HG03108 (cell line): ENCODE measurements around the gene STX19.
"Not testable (repeated sequence)": the region's sequence is repeated elsewhere in the genome, so short reads cannot be mapped to it uniquely, and the experiment has no call there.

ENCODE experiments used
- ATAC-seq: cut with Tn5 transposase; IDR thresholded peaks from one replicate; pipeline ENCODE4 v1.9.1; 2021; ENCODE audit warnings: moderate library complexity; ENCODE audit not compliant: unreplicated experiment

STX19 gene, protein sequence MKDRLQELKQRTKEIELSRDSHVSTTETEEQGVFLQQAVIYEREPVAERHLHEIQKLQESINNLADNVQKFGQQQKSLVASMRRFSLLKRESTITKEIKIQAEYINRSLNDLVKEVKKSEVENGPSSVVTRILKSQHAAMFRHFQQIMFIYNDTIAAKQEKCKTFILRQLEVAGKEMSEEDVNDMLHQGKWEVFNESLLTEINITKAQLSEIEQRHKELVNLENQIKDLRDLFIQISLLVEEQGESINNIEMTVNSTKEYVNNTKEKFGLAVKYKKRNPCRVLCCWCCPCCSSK

DNA sequence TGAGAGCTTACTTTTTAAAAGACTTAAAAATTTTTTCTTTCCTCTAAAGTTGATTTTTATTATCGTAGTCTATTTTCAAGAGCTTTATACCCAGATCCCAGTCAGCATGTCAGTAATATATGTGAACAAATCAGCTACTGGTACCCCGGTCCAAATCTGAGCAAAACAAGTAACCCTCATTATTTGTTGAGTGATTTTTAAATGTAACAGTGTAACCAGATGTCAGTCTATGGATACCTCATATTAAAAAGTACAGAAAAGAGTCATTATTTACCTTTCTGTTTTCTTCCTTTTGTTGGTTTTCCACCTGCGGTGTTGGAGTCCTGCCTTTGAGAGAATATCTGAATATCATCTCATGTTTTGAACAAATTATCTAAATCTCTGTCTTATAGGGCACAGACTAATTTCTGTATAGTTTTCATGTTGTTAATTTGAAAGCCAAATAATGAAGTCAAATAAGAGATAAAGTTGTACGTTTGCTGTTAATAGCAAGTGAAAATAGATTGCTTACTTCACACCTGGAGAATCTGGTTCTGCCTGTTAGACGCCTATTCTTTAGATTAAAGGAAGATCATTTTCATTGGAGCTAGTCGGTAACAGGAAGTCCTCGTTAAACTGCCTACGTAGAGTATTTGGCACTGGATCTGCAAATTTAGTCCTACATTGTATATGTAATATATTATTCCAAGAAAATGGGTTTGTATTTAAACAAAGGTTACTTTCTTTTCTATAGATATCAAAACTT is at the start of gene STX19:
Gene STX19 (minus strand): TSS at position 505 of the 745 bp plus-strand sequence. CDS start 13,328 bp downstream, outside the sequence.
- ATAC-seq, result no peak

DNA sequence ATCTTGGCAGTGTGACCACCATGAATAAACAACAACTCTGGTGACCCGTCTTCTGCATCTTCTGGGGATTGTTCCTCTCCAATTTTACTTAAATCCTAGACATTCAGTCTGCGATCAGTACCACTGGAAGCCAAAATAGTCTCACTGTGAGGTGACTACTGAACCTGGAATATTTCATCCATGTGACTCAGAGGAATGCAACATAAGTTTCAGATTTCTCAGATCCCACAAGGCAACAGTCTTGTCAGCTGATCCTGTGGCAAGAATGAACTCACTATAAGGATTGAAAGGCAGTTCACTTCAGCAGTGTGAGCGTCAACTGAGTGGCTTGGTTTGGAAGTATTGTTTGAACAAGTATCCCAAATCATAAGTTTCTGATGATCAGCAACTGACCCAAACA is 47.7 kb upstream of the STX19 start:
- no peak for ATAC-seq

DNA sequence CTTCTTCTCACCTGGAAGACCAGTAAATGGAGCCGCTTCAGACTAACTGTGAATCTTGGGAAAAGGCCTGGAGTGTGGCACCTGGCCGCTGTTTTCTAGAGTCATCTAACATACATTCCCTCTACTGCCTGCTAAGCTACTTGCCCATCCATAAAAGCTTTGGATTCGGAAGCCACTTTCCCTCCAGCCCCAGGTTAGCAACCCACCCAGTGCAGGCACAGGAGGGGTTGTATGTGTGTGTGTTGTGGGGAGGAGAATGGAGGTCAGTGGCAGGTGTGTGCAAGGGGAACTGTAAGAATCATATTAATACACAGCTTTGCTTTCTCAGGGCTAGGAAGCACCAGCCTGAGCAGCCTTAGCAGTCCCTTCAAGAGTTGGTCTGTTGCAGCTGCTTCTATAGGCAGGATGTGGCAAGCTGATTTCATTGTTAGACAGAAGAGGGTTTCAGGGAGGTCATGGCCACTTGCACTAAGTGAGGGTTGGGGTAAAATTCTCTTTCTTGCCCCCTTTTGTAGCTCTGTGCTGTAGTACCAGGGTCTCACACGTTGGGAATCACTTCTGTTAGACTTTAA is 43.4 kb upstream of the STX19 start:
- peak; percentile 89 for ATAC-seq

DNA sequence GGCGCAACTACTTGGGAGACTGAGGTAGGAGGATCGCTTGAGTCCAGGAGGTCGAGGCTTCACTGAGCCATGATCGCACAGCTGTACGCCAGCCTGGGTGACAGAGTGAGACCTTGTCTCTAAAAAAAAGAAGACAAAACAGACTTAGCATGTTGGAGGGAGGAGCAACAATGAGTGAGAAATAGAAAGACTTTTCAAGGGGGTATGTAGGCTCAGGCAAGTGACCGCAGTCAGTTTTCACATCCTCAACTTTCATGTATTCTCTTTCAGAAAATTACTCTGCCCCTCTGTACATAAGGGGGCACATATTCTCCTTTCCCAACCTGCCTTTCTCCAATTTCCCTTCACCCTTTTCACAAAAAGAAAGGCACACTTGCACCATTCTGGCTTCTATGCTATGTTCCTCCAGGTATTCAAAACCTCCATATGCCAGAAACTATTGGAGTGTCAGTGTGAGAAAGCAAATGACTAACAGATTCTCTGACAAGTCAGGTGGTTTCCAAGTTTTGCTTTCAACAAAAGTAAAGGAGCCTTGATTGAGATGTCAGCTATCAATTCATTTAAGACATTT is 42.0 kb upstream of the STX19 start:
- peak; percentile 48 for ATAC-seq

DNA sequence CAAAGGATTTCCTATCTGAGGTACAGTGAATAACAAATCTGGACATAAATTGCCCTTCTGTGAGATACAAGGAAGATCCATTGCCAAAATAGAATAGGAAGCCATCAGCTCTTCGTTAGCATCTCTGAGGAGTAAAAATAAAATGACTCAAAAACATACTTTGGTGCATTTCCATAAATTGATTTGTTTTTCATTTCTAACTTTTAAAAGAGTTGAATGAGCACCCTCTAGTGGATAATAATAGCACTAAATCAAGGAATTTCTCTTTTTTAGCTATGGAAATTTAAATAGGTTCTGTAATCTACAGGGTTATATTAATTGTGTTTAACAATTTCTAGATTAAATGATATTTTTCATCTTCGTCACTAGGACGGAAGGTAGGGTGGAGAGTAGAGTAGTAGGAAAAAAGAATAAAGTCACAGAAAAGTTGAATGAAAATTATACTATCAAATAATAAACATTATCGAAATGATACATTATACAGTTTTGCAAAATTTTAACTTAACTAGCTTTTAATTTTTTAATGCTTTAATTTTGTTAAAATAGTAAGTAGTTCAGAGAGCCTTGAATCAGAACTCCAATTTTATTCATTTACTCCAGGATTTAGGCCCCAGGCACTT is 40.9 kb upstream of the STX19 start:
- no peak for ATAC-seq

DNA sequence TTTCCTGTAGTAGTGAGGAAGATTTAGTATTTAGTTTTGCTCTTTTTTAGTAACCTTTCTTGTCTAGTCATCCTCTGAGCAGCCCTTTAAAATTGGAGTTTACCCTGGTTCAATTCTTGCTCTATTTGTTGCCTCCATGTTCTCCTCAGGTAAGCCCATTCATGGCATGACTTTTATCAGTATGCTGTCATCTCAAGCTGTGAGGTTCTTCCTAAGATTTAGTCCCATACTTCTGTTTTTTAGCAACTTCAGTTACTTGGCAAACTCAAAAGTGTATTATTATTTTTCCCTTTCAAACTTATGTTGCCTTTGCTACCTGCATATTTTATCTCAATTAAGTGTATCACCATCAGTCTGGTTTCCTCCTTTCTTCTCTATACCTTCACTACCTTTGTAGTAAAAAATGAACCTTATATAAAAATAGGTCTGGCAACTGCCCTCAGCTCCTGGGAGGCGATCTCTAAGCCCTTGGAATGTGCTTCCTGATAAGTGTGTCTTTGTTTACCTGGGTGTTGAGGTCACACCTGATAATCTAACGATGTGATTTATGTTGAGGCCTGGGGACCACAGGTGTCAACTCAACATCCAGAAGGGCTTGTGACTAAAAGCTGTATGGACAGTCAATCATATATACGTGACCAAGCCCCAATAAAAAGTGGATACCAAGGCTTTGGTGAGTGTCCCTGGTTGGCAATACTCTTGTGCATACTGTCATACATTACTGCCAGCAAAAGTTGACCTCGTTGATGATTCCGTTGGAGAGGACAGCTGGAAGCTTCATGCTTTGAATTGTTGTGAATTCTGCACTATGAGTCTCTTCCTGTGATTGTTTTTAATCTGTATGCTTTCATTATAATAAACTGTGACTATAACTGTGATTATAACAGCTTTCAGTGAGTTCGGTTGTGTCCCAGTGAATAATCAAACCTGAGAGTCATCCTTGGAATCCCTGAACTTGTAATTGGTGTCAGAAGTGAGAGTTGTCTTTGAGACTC is 38.4 kb upstream of the STX19 start:
- ATAC-seq, result no peak

DNA sequence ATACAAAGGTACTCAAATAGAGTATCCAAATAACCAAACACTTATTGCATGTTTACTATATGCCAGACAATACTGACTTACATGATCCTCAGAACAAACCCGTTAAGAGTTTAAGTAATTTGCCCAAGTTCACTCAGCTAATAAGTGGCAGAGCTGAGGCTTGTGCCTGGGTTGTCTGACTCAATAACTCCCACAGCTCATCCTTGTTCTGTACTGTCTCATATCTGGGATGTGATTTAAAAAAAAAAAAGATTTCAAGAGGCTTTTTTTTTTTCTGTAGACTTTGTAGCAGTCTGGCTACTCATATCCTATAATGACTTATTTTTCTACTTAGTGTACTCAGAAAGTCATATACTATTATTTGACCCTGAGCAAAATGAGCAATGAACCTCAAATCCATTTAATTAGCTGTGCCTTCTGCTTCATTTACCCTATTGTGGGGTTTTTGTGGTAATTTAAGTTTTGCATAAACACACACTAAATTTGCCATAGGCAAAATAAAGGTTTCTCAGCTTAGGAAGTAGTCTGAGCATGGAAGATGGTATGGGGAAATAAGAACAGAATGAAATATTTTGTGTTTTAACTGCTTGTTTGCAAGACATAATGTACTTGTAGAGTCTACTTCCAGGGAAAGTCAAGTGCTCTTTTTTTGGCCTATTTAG is 37.6 kb upstream of the STX19 start:
- no peak for ATAC-seq

DNA sequence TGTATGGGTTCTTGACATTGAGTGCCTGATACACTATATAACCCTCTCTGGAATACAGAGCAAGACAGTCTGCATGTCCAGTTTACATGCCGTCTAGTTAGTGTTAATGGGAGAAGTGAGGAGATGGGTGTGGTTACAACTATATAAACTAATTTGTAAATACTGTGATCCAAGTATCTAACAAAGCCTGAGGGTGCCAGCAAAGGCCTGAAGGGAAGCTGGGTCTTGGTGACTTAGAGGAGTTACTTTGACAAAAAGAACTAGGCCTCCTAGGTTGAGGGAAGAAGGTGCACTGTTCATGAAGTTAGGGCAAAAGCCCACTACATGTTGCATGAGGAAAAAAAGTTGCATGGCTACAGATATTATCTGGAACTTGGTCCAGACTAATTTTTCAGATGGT is 36.7 kb upstream of the STX19 start:
- ATAC-seq, result no peak

DNA sequence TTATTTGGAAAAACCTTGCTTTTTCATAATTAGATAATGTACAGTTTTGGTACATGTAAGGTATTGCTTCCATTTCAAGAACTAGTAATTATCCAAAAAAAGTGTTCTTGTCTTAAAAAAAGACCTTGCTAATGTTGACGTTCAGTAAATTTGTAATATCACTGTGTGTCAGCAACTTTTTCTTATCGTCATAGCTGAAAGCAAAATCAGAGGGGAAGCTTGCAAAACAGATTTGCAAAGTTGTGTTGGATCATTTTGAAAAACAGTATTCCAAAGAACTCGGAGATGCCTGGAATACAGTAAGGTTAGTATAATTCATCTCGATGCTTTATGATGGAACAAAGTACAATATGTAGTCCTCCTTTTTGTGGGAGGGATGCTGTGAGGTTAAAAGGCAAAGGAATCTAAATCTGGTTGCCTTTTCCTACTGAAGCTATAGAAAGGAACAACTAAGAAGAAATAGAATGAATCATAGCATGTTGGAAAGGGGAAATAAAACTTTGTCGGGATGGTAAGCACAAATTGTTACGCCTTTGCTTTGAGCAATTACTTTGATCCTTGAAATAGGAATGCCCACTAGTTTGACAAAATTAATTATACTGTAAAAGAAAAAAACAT is 36.0 kb upstream of the STX19 start:
- ATAC-seq, result no peak

DNA sequence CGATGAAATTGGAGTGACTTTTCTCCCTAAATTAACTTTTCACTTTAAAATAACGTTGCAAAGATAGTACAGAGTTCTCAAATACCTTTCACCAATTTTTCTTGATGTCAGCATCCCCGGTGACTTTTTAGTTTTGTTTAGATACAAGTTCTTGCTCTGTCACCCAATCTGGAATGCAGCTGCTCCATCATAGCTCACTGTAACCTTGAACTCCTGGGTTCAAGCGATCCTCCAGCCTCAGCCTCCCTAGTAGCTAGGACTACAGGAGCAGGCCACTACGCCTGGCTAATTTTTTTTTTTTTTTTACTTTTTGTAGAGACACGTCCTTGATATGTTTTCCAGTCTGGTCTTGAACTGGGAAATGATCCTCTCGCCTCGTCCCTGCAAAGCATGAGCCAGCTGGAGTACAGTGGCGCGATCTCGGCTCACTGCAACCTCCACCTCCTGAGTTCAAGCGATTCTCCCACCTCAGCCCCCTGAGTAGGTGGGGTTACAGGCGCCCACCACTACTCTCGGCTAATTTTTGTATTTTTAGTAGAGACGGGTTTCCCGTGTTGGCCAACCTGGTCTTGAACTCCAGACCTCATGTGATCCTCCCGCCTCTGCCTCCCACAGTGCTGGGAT is 35.2 kb upstream of the STX19 start:
- ATAC-seq, result no peak

DNA sequence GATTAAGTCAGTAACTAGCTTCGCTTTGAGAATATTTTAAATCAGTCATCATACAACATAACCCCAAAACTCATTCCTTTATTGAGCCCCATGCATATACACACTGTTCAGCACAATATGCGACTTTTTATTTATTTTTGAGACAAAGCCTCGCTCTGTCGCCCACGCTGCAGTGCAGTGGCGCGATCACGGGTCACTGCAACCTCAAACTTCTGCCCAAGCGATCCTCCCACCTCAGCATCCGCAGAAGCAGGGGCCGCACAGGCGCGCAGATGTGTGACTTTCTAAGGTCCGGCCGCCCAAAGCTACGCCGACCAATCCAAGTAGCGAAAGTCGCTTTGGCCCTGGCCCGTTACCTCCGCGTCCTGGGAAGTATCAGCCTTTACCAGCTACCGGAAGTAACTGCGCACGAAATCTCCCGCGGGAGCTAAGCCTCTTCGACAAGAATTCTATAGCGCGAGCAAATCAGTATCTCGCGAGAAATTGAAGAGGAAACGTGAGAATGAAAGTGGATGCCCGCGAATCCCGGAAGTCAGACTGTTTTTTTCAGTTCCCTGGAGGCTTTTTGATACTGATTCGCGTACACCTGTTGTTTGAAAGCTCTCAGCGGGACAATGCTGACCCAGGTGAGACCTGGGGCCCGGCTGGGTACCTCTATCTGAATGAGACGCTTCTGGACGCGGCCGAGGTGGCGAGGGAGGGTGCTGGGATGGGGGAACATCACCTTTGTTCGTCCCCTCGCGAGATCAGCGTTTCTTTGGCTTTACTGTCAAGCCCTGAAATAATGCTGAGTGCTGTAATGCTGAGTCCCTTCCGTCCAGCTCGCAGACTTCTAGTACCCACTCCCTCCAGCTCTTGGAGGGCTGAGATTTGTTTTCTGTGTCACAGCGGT is 34.4 kb upstream of the STX19 start, which contains the start of the genes DHFR2 and NSUN3:
Gene DHFR2 (minus strand): TSS at position 404 of the 892 bp plus-strand sequence. CDS start 1,405 bp downstream, outside the sequence.
Gene NSUN3 (plus strand): TSS at position 549 of the 892 bp plus-strand sequence. CDS start 66 bp downstream, at position 615.
- peak; percentile 91 for ATAC-seq

DNA sequence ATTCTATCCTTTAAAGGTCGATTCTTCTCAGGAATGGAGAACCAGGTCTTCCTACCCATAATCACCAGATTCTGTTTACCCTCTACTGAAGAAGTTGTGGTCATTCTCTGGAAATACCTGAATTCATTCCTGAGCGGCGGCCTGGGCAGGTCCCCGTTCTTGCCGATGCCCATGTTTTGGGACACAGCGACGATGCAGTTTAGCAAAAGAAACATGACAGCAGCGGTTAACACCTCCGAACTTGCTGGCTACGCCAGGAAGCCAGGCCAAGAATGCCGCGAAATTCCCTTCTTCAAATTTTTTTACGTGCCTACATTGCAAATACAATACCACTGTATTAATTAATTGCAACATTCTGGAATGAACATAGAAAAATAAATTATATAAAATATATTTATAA is 32.9 kb upstream of the STX19 start:
- ATAC-seq, result no peak

DNA sequence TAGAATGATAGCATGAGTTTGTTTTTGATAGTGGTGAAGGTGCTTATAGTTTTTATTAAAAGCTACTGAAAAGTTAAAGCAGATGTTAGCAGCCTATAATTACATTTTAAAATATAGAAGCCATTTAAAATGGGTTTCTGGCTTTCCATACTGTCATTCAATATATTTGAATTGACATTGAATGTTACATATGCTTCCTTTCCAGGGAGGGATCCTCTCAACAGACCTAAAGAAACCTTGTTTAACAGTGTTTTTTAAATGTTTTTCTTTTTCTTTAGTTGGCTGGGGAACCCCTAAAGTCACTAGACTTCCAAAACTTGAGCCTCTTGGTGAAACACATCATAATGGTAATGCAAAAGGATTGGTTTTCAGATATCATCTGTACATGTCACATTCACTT is 22.1 kb upstream of the STX19 start:
- ATAC-seq, result no peak

DNA sequence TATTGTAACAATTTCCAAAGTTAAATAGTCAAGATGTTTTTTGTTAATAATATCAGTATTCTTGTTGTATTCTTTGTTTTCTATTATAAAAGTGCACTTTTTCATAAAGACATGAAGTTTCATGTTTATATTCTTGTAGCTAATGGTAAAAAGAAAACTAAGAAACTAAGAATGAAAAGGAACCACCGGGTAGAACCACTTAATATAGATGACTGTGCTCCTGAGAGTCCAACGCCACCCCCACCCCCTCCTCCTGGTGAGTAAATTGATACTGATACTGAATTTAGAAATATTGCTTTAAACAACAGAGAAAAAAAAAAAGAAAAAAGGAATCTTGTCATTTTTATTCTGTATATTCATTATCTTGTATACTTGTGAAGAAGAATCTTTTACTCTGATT is 20.9 kb upstream of the STX19 start:
- no peak for ATAC-seq

DNA sequence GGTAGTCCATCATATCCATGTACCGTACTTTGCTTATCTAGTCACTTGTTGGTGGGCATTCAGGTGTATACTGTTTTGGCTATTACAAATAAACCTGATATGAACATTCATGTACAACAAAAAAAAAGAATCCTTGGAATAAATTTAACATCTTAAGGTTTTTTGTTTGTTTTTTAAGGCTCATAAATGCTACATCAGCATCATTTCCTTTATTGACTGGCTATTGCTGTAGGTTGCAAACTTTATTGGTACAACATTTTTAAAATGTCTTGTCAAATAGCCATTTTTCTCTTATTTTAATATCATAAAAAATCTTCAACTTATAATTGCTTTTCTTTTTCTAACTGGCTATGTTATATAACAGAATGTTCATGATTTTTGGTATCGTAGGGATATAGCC is 18.1 kb upstream of the STX19 start:
- ATAC-seq, result no peak

DNA sequence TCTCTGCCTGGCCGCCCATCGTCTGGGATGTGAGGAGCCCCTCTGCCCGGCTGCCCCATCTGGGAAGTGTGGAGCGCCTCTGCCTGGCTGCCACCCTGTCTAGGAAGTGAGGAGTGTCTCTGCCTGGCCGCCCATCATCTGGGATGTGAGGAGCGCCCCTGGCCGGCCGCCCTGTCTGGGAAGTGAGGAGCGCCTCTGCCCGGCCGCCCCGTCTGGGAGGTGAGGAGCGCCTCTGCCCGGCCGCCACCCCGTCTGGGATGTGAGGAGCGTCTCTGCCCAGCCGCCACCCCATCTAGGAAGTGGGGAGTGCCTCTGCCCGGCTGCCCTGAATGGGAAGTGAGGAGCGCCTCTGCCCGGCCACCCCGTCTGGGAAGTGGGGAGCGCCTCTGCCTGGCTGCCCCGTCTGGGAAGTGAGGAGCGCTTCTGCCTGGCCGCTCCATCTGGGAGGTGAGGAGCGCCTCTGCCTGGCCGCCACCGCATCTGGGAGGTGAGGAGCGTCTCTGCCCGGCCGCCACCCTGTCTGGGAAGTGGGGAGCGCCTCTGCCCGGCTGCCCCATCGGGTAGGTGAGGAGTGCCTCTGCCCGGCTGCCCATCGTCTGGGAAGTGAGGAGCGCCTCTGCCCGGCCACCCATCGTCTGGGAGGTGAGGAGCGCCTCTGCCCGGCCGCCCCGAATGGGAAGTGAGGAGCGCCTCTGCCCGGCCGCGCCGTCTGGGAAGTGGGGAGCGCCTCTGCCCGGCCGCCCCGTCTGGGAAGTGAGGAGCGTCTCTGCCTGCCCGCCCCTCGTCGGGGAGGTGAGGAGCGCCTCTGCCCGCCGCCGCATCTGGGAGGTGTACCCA is 15.9 kb upstream of the STX19 start:
- ATAC-seq, result not testable (repeated sequence)

DNA sequence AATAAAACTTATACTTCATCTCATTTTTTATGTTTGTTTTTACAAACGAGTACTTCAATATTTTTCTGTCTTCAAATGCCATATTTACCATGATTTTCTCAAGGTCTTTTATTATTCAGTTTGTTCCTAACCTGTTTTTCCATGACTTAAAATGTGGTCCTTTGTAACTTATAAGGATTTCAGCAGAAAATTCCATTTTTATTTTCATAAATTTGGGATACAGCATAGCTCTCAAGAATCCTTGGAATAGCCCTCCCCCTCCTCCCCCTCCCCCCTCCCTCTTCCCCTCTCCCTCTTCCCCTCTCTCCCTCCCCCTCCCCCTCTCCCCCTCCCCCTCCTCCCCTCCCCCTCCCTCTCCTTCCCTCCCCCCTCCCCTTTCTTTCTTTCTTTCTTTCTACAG is 14.9 kb upstream of the STX19 start:
- no peak for ATAC-seq
